HCT116 (cell line): ENCODE measurements around the gene SPA17.

Experiments used
- CTCF ChIP-seq, 3 experiments: fragments of 200-600 bp in 1 of 3; sonication (generic) in 1 of 3; IDR thresholded peaks in 2 of 3; conservative IDR thresholded peaks in 1 of 3; 2 replicates each; pipeline ENCODE4 v1.5.1; 2012 to 2017; ENCODE audit warnings: low read depth in 2 of 3, low read length in 2 of 3, antibody characterized with exemption in 1 of 3, borderline replicate concordance in 1 of 3, control low read depth in 1 of 3, mild to moderate bottlenecking in 1 of 3, mixed read lengths in 1 of 3, mixed run types in 1 of 3, moderate library complexity in 1 of 3; ENCODE audit not compliant: insufficient read depth in 1 of 3
- ELF1 ChIP-seq: IDR thresholded peaks from 2 replicates; pipeline ENCODE4 v1.6.1; 2012; ENCODE audit warnings: low read depth, borderline replicate concordance
- POLR2A ChIP-seq: IDR thresholded peaks from 2 replicates; pipeline ENCODE4 v1.7.0; 2011; ENCODE audit warnings: borderline replicate concordance; ENCODE audit not compliant: insufficient read depth, insufficient read length; ENCODE audit errors: extremely low read depth
- REST ChIP-seq: IDR thresholded peaks from 2 replicates; pipeline ENCODE4 v1.6.1; 2012; ENCODE audit warnings: low read depth
- ZBTB33 ChIP-seq: IDR thresholded peaks from 2 replicates; pipeline ENCODE4 v1.6.1; 2011; ENCODE audit warnings: mild to moderate bottlenecking, low read length, moderate library complexity; ENCODE audit not compliant: insufficient replicate concordance; ENCODE audit errors: extremely low read depth
- ZNF274 ChIP-seq: fragments of 200-500 bp; sonication (Bioruptor generic); IDR thresholded peaks from 2 replicates; pipeline ENCODE4 v1.6.1; 2014; ENCODE audit warnings: mild to moderate bottlenecking, low read depth, low read length, inconsistent platforms

- TF ChIP-seq ZNF274 (no peak), CTCF (IDR thresholded peaks at IDR 0.05 in 2 of 3, conservative IDR thresholded peaks at IDR 0.05 in 1 of 3; ENCODE audit: borderline replicate concordance in 1 of 3, insufficient read depth in 1 of 3, low read depth in 2 of 3, low read length in 2 of 3) (no peak), ELF1 (no peak), POLR2A (no peak), REST (no peak), ZBTB33 (no peak)
Observed at GRCh38 chr11:124643605-124644425, 29.9 kb upstream of the SPA17 start.
